Measurements from ENCODE around the gene SUN1. TPM values are rescaled to one million over a fixed set of nuclear protein-coding genes. Genes with fewer than 3 reads are reported as not detected.
"Not testable (repeated sequence)": the region's sequence is repeated elsewhere in the genome, so short reads cannot be mapped to it uniquely, and the experiment has no call there.

Gene SUN1
- total RNA-seq, 2 experiments from 2014 or later: 71.3 to 74.6 TPM

DNA sequence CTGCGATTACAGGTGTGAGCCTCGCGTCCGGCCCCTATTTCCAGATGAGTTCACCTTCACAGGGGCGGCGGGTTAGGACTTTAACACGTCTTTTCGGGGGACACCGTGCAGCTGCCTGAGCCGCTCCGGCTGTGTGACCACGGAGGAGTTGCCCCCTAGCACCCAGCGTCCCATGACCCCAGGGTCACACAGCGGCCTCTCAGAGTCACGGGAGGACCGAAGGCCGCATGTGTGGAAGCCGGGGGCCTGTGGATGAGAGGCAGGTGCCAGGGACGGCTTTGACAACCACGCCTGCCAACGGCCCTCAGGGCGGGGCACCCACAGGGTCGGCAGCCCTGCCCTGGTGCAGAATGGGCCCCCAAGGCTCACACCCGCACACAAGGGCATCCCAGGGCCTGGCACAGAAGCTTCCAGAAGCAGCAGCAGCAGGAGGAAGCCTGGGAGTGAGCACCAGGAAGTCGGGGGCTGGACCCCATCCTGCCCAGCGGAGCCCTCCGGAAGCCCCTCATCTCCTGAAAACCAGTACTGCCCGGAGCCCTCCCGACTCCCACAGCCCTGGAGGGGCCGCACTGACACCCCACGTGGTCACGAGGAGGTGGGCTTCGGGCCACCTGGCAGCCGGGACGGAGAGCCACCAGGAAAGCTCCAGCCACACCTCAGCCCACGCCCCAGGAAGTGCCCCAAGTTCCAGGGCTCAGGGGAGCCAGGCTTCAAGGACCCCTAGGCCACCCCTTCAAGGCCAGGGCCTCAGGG, 89.5 kb downstream of the SUN1 start:
- Mint-ChIP-seq H3K9me3 (ENCODE audit: low read depth) (no peaks in the 10 kb centered on the region), H3K27ac (peak overlapping the region; percentile 25), H3K4me3 (no peak overlapping the region), H3K36me3 (ENCODE audit: low read depth) (no peaks in the 10 kb centered on the region), H3K4me1 (peaks cover 38% of the 10 kb centered on the region), H3K27me3 (no peaks in the 10 kb centered on the region)
- ATAC-seq: no peak
- DNase-seq: peak; percentile 35
- POLR2A ChIA-PET: interaction anchor here (0.6 kb wide), 1 partner anchor 36 kb away, joined by 3 read pairs; no protein-coding TSS in a partner anchor
- CTCF ChIA-PET: interaction anchor here (1.0 to 1.4 kb wide), 2 partner anchors 12 to 36 kb away, joined by 3 to 4 read pairs; no protein-coding TSS in a partner anchor
- intact Hi-C loops (cut with DNase I, micrococcal nuclease): loop anchor here (1.0 to 5.0 kb wide), 10 partner anchors 11 to 1021 kb away; partner anchors contain the start of genes COX19 (in 1 of the 2), GPR146 (in 1 of the 2) and MAFK (in 1 of the 2)

DNA sequence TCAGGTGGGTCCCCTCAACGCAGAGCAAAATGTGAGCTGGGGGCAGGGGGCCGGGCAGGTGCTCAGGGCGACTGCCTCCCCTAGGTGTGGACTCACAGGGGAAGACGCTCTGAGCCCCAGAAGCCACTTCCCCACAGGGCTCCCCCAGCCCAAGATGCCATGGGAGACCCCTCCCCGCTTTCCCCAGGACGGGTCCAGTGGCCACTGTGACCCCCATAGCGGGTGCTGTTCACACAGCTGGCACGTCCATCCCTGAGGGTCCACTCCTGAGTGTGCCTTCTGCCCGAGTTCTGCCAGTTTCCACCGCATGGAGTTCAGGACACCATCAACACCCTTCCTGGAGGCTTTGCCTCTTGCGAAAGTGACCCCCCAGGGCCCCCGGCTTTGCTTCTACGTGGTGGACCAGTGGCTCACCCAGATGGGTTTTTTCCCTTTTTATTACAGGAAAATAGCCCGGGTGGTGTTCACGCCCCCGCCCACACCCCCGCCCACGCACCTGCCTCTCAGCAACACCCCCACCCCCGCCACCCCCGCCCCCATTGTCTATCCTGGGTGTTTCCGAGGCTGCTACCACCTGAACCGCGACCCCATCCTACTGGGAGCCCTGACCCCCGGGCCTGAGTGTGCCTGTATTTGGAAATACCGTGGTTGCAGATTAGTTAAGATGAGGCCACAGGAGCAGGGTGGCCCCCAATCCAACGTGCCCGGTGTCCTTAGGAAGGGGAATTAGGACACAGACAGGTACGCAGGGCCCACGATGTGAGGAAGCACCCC, 90.2 kb downstream of the SUN1 start:
- ChIA-PET CTCF (interaction anchor here (1.0 to 1.1 kb wide), 4 partner anchors 15 to 150 kb away, joined by 3 to 4 read pairs (median 4); no protein-coding TSS in a partner anchor), POLR2A (interaction anchor here (0.6 to 1.3 kb wide), 3 partner anchors 19 to 51 kb away, joined by 3 read pairs; no protein-coding TSS in a partner anchor)
- Mint-ChIP-seq H3K4me1 (peaks cover 38% of the 10 kb centered on the region), H3K4me3 (peak overlapping the region; percentile 72), H3K9me3 (ENCODE audit: low read depth) (no peaks in the 10 kb centered on the region), H3K36me3 (ENCODE audit: low read depth) (no peaks in the 10 kb centered on the region), H3K27ac (peak overlapping the region; percentile 93), H3K27me3 (no peaks in the 10 kb centered on the region)
- ATAC-seq: peak; percentile 9
- intact Hi-C loops (cut with DNase I, micrococcal nuclease): loop anchor here (1.0 to 5.0 kb wide), 14 partner anchors 14 to 1020 kb away; partner anchors contain the start of genes COX19 (in 2 of the 2), ADAP1 (in 1 of the 2), GET4 (in 1 of the 2) and GPR146 (in 1 of the 2)
- peak; percentile 64 for DNase-seq

DNA sequence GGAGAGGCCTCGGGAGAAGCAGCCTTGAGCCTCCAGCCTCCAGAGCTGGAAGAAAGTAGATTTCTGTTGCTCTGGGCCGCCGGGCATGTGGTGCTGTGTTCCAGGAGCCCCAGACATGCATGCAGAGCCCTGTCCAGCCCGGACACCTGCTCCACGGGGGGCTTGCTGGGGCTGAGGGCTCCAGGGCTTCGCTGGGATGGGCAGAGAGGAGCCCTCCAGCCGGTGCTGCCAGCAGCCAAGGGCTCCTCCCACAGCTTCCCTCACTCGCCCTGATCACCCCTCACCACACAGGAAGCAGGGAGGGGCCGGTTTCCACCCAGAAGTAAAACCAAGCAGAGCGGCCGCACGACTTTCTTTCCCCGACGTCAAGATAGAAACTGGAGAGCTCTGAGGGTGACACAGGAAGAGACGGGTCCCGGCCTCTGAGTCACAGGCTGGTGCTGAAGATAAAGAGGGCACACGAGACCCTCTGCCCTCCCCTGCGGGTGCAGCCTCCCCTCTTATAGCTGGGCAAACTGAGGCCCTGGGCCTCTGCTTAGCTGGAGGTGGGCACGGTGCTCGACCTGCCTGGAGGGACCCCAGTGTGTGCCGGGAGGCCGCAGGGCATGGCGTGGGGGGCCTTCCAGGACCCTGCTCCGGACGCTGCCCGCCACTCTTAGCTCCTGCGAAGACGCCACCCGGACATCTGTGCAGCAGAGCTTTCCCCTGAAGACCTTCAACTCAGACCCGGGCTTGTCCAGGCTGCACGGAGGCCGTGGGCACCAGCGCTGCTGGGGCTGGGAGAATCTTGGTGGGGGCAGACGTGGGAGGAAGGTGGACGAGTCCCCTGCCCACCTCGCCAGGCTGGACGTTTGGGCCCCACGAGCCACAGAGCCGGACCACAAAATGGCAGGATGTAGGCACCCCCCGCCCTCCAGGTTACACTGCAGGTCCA, 91.1 kb downstream of the SUN1 start:
- POLR2A ChIA-PET: interaction anchor here (0.6 to 1.3 kb wide), 4 partner anchors 18 to 277 kb away, joined by 3 read pairs; no protein-coding TSS in a partner anchor
- no peaks in the 10 kb centered on the region for H3K36me3 Mint-ChIP-seq (ENCODE audit: low read depth)
- H3K27me3 Mint-ChIP-seq: no peaks in the 10 kb centered on the region

GRCh38 chr7:924042-924441, 91.8 kb downstream of the SUN1 start:
- POLR2A ChIA-PET: interaction anchor here (1.3 kb wide), 1 partner anchor 18 kb away, joined by 3 read pairs; no protein-coding TSS in a partner anchor
- ATAC-seq; H3K27me3 Mint-ChIP-seq; CTCF ChIA-PET; H3K9me3 Mint-ChIP-seq (ENCODE audit: low read depth); H3K27ac Mint-ChIP-seq; H3K36me3 Mint-ChIP-seq (ENCODE audit: low read depth): not testable (repeated sequence)
- peak; percentile 14 for DNase-seq
- intact Hi-C loops (cut with DNase I, micrococcal nuclease): loop anchor here in 1 of 2 experiments (5.0 kb wide), 6 partner anchors 118 to 1018 kb away; partner anchors contain the start of genes GPR146 and MAFK
- H3K4me1 Mint-ChIP-seq: peaks cover 45% of the 10 kb centered on the region
- H3K4me3 Mint-ChIP-seq: peak overlapping the region; percentile 48

More for the DNA sequence above, 91.1 kb downstream of the SUN1 start:
- CTCF ChIA-PET: interaction anchor here (1.0 to 1.1 kb wide), 3 partner anchors 16 to 151 kb away, joined by 4 read pairs; no protein-coding TSS in a partner anchor
- Mint-ChIP-seq H3K27ac (peak overlapping the region; percentile 93), H3K4me3 (peak overlapping the region; percentile 72), H3K4me1 (peaks cover 39% of the 10 kb centered on the region), H3K9me3 (ENCODE audit: low read depth) (no peaks in the 10 kb centered on the region)
- ATAC-seq (peak; percentile 92), DNase-seq (peak; percentile 97)
- intact Hi-C loops (cut with DNase I, micrococcal nuclease): loop anchor here (1.0 to 5.0 kb wide), 14 partner anchors 13 to 1019 kb away; partner anchors contain the start of genes COX19 (in 2 of the 2), ADAP1 (in 1 of the 2), GET4 (in 1 of the 2) and GPR146 (in 1 of the 2)

Other genes with a start within 250 kb of the SUN1 start
- gene DNAAF5, start 105.8 kb upstream of the SUN1 start, total RNA-seq: 10 to 100 TPM; 31.5 to 37.2 TPM
- gene PRKAR1B, start 105.2 kb upstream of the SUN1 start, total RNA-seq: 10 to 100 TPM; 37.0 to 41.0 TPM
- gene GET4, start 44.1 kb downstream of the SUN1 start, total RNA-seq: 10 to 100 TPM; 17.7 to 29.7 TPM
- gene ADAP1, start 122.2 kb downstream of the SUN1 start, total RNA-seq: 10 to 100 TPM; 13.1 to 14.8 TPM
- gene COX19, start 143.1 kb downstream of the SUN1 start, total RNA-seq: 10 to 100 TPM; 11.3 to 14.6 TPM
- not detected for gene CYP2W1, start 150.7 kb downstream of the SUN1 start, total RNA-seq
- 1 to 10 TPM; 4.7 to 5.6 TPM for gene GPR146, start 212.1 kb downstream of the SUN1 start, total RNA-seq